NK-92 treated with Interleukin-12 subunit alpha and Interleukin-12 subunit beta, amount 100 ng/mL, for 24 hours (cell line): ENCODE results near the gene DEXI.
"Not testable (repeated sequence)": the region's sequence is repeated elsewhere in the genome, so short reads cannot be mapped to it uniquely, and the experiment has no call there.

Source experiments
- DNase-seq: peaks from one replicate; lab custom pipeline; 2025; lab: John Stamatoyannopoulos, UW

The DEXI gene

GRCh38 chr16:10968498-10968897, 26.2 kb upstream of the DEXI start:
- DNase-seq = no peak

GRCh38 chr16:10967986-10968385, 25.7 kb upstream of the DEXI start:
- no peak for DNase-seq

- DNase-seq = not testable (repeated sequence)
Measured at GRCh38 chr16:10966559-10966958, 24.3 kb upstream of the DEXI start.

- no peak for DNase-seq
Measured at GRCh38 chr16:10966129-10966528, 23.9 kb upstream of the DEXI start.

GRCh38 chr16:10965440-10966061, 23.3 kb upstream of the DEXI start:
- no peak for DNase-seq

- DNase-seq = no peak
Measured at GRCh38 chr16:10964891-10965326, 22.6 kb upstream of the DEXI start.

- peak; percentile 37 for DNase-seq
Measured at GRCh38 chr16:10964039-10964890, 22.0 kb upstream of the DEXI start.

GRCh38 chr16:10961231-10961630, 19.0 kb upstream of the DEXI start:
- no peak for DNase-seq

GRCh38 chr16:10959161-10959560, 16.9 kb upstream of the DEXI start:
- no peak for DNase-seq

- DNase-seq = no peak
Measured at GRCh38 chr16:10957771-10958482, 15.7 kb upstream of the DEXI start.

- DNase-seq = no peak
Measured at GRCh38 chr16:10954903-10955302, 12.6 kb upstream of the DEXI start.

- DNase-seq = no peak
Measured at GRCh38 chr16:10951026-10951425, 8.8 kb upstream of the DEXI start.

- DNase-seq = no peak
Measured at GRCh38 chr16:10950393-10950792, 8.1 kb upstream of the DEXI start.

GRCh38 chr16:10949424-10949970, 7.2 kb upstream of the DEXI start:
- DNase-seq = no peak

GRCh38 chr16:10947211-10947787, 5.0 kb upstream of the DEXI start:
- no peak for DNase-seq

- DNase-seq = no peak
Measured at GRCh38 chr16:10946308-10946707, 4.0 kb upstream of the DEXI start.

GRCh38 chr16:10945065-10945787, 3.0 kb upstream of the DEXI start:
- DNase-seq = no peak

- DNase-seq = peak; percentile 83
Measured at GRCh38 chr16:10944249-10945064, 2.2 kb upstream of the DEXI start, which contains the start of gene CLEC16A. CLEC16A (plus strand) TSS chr16:10944564; CDS start chr16:10944718, 154 bp downstream.

- DNase-seq = no peak
Measured at GRCh38 chr16:10943064-10943353, 741 bp upstream of the DEXI start.

- not testable (repeated sequence) for DNase-seq
Measured at GRCh38 chr16:10941935-10942351, 325 bp downstream of the DEXI start.
